Stimulated activated CD4-positive, alpha-beta T cell treated with anti-CD3 and anti-CD28 coated beads, Interleukin-15, amount 100 ng/mL, for 1 hour (primary cell): ENCODE results near the gene KIF13A.
"Not testable (repeated sequence)": the region's sequence is repeated elsewhere in the genome, so short reads cannot be mapped to it uniquely, and the experiment has no call there.

Experiments used
- DNase-seq, 2 donors: peaks; one replicate each; pipeline ENCODE4 v3.0.0-alpha.2; 2020; ENCODE audit warnings: low read depth in 1 of 2, low spot score in 1 of 2

KIF13A gene

DNA sequence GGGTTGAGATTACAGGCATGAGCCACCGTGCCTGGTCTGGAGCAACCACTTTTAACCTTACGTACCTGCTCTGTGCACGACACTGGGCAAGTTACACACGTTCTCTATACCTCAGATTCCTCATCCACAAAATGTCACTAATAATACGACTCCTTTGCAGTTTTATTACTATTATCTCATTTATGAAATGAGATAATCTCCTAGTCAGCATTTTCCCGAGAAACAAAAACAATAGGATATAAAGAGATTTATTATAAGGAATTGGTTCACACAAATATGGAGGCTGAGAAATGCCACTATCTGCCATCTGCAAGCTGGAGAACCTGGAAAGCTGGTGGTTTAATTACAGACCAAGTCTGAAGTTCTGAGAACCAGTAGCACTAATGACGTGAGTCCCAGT, 12.0 kb upstream of the KIF13A start:
- no peak for DNase-seq

DNA sequence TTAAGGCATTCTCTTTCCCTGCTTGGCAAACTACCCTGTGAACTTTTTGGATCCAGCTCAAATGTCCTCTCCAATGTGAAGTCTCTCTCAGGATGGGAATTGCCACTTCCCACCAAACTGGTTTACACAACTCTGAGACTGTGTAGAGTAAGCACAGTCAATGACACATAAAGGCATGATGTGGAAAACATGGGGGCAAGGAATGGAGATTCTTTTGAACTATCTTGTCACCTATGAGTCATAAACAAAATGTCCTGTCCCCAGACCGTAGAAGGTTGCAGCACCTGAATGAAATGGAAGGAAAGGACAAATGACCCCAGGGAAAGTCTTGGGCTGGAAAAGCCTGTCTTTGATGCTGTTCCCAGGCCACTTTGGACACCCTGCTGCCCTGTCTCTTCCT, 11.0 kb upstream of the KIF13A start:
- DNase-seq, result no peak

DNA sequence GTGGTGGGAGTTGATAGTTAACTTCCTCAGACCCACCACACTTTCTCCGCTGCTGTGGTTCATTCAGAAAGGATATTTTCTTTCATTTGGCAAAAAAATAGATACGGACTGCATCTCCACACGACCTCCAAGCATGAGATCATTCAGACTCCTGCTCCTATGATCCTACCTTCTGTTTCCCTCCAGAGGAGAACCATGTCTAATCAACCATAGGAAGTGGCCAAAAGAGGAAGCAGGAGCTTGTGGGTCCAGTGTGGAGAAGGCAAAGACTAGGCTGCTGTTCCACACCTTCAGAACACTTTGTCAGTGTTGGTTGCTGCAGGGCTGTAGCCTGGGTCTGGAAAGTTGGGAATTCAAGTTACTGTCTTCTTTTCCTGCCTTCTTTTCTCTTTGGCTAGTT, 10.6 kb upstream of the KIF13A start:
- no peak for DNase-seq

DNA sequence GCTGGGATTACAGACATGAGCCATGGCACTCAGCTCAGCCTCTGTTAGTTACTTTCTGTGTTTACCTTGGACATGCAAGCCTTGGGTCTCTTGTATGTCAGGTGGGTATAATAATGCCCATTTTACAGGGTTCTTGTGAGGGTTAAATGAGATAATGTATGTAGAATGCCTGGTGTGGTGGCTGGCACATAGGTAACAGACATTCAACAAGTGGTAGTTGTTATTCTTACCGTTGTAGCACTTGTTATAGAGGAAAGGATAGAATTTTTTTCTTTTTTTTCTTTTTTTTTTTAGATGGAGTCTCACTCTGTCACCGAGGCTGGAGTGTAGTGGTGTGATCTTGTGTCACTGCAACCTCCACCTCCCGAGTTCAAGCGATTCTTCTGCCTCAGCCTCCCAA, 8.0 kb upstream of the KIF13A start:
- no peak for DNase-seq

DNA sequence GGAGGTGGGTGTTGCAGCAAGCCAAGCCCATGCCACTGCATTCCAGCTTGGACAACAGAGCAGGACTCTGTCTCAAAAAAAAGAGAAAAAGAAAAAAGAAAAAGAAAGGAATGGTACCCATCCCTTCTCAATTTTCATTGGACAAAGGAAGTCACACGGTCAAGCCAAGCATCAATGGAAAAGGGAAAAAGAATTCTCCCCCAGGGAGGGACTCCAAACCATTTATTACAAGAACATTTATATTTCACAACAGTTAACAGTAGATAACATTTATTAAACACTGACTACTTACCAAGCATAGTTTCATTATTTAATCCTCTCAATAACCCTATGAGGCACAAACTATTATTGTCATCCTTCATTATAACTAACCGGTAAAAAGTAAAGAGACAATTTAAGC, 6.6 kb upstream of the KIF13A start:
- no peak for DNase-seq

DNA sequence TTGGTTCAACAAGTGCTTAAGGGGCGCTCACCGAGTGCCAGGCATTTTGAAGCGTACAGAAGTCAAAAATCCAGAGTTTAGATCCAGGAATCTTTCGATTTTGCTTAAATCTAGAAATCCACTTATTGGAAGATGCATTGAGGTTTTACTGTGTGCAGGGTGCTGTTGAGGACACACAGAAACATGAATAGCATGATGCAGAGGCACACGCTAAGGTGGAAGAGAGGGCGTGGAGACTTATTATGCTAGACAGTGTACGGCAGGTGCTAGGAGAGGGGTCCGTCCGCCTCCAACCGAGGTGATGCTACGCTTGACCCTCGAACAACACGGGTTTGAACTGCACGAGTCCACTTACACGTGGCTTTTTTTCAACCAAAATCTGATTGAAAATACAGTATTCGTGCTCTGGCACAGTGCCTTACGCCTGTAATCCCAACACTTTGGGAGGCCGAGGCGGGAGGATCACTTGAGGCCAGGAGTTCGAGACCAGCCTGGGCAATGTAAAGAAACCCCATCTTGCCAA, 1.0 kb upstream of the KIF13A start:
- DNase-seq, result no peak

DNA sequence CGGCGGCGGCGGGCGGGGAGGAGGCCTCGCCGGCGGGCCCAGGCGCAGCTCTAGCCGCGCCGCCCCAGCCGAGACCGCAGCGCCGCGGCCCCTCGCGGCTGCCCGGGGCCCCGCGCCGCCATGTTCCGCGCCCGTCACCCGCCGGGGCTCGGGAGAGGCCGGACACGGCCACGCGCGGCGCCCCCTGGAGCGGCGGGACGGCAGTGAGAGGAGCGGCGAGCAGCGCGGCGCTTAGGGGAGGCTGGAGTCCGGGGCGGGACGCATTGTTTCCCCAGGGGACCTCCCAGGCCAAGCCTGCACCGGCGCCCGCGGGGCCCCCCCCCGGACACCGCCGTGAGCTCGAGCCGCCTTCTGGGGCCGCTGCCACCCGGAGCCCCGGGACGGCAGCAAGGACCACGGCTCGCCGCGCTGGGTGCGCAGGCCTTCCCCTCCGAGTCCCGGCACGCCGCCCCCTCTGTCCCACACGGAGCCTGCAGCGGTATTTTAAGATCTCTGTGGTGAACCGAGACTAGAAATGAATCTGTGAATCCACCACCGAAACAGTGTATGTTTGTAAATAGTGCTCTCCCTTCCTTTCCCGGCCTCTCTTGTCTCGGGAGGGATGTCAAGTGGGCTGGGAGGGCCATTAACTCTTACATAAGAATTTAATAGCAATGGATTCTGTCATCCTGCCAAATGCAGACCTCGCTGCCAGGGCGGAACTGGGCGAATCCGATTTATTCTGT, 424 bp upstream of the KIF13A start:
- DNase-seq, result peak in 1 of 2 donors; percentile 9

DNA sequence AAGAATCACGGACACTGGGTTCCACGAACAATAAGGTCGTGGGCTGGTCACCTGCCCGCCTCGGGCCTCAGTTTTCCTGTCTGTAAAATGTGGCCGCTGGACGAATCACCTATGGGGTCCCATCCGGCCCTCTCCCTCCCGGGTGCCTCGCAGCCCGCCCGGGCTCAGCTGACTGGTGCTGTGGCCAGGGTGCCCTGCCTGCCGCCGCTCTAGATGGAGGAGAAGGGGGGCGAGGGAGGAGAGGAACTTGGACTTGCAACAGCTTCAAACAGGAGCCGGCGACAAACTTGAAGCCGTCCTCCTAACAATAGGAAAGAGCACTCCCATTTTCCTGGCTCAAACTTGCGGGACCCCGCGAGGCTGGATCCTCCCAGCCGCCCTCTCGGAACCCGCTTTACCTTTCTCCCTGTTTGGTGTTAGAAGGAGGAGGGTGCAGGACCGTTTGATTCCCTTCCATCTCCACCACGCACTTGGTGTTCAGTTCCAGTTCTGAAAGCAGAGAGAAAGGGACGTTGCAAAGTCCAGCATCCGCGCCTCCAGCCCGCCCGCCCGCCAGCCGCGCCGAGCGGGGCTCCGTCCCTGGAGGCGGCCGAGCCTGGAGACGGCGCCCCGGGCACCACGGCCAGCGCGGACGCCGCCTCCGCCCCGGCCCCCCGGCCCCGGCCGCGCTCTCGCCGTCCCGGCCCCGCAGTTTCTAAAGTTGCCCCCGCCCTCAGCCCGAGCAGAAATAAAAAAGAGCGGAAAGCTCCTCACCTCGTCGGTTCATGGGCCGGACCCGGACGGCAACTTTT, 584 bp downstream of the KIF13A start:
- DNase-seq, result no peak

DNA sequence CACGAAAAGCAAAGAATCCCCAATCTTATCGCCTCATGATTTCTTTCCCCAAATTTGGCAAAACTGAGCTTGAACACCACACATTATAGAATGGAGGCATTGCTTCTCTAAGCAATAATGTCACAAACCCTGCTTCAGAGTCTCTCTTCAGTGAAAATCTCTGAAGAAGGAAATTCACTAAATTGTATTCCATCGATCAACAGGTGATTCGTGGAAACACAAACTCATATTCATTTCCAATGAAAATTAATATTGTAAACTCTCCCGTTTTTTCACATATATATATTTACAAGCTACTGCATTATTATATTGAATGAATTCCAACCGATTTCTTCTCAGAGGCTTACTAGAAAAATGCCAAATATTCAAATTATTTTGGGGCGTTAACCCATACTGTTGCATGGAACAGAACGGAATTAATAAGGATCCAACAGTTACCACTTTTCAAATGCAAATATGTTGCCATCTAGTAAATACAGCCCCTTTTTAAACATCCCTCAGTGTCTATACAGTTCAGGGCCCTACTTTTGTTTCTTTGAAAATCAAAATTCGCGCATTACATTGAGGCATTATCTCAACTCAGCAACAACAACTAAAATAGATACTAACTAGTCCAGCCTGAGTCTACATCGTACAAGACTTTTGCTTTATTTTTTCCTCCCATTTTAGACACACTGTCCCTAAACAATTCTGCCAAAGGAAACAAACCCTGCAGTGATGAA, 1.3 kb downstream of the KIF13A start:
- no peak for DNase-seq

DNA sequence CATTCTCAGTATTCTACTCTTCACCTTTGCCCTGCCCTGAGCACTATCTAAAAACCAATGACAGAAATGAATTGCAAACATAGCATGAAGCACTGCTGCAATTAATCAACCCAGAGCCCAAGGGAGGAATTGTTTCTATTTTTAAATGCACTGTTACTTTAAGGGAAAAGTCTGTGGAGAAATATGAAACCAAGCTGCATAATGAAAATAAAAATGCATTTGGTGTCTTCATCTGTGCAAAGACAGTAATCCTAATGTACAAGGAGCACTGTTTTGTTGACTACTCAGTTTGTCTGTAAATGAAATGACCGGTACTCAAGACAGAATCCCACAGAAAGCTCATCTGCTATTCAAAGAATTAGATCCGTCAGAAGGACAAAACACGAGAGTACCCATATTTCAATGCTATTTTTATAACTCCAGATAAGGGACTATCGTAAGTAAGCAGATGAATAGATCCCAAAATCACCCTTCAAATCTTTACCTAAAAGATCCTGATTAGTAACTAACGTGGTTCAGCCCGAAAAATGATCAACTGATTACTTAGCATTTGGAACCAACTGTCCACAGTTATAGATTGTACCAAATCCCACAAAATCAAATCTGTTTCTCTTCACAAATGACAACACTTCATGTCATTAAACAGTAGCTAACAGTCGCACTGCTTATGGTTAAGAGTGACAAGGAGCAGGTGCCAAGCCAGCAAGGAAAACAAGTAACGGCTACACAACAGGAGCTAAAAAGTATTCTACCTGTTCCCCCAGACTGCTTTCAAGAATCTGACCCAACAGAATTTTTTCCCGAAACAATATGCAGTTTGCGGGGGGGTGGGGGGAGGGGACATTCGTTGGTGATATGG, 2.4 kb downstream of the KIF13A start:
- DNase-seq, result no peak

DNA sequence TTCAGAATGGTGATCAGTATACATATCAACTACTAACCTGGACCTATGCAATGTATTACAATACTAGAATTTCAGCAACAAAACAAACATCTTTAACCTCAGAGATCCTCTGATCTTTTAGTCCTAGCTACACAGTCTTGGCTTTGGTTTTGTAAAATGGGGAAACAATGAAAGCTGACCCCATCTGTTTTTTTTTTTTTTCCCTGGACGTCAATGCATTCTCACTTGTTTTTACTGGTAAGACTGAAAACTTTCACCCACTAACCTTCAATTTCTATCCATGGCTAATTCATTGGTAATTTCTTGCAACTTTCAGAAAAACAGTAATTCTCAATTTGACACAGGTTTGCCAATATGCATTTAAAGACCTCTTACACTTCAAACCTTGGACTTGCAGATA, 3.0 kb downstream of the KIF13A start:
- no peak for DNase-seq

DNA sequence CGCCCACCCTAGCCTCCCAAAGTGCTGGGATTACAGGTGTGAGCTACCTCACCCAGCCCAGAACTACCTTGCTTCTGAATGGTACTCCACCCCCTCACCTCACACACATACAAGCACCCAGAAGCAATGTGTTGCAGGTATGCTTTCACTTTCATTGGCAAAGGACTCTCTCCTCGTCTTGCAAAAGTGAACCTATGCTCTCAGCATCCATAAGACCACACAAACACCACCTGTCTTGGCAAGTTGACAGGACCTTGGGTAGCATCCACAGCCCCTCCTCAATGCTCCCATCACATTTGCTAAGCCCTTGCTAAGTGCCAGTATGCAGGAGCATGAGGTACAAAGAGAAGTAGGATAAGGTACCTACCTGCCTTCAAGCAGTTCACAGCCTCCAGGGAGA, 3.7 kb downstream of the KIF13A start:
- no peak for DNase-seq

DNA sequence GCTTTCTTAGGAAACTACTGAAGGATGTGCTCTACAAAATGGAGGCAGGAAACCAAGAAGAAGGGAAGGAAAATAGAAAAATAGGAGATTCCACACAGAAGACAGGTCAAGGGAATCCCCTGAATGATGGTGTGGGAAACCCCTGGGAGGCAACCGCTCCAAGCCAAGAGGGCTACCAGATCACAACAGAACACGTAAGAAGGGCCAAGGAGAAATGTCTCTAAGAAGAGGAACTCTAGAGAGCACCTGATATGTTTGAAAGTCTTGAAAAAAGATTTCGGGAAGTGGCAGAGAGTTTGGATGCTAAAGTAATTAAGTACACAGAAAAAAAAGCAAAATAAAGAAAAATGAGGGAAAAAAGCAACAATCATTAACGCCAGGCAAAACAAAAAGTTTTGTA, 7.1 kb downstream of the KIF13A start:
- no peak for DNase-seq

DNA sequence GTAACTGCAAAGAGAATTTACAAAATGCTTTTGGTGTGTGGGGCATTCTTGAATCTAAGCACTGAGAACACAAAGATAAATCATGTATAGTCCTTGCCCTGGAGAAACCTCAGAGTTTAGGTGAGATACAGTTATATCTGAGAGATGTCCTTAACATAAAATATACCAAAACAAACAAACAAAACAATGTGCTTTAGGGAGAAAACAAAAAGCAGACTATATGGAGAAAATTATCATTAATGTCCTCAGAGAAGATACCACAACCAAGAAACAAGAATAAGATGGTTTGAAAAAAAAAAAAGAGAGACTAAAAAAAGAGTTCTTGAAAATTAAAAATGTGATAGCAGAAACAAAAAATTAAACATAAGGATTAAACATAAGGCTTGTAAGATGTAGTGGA, 8.0 kb downstream of the KIF13A start:
- DNase-seq, result no peak

DNA sequence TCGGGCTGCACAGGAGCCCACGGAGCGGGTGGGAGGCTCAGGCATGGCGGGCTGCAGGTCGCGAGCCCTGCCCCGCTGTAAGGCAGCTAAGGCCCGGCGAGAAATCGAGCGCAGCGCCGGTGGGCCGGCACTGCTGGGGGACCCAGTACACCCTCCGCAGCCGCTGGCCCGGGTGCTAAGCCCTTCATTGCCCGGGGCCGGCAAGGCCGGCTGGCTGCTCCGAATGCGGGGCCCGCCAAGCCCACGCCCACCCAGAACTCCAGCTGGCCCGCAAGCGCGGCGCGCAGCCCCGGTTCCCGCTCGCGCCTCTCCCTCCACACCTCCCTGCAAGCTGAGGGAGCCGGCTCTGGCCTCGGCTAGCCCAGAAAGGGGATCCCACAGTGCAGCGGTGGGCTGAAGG, 11.2 kb downstream of the KIF13A start:
- not testable (repeated sequence) for DNase-seq

DNA sequence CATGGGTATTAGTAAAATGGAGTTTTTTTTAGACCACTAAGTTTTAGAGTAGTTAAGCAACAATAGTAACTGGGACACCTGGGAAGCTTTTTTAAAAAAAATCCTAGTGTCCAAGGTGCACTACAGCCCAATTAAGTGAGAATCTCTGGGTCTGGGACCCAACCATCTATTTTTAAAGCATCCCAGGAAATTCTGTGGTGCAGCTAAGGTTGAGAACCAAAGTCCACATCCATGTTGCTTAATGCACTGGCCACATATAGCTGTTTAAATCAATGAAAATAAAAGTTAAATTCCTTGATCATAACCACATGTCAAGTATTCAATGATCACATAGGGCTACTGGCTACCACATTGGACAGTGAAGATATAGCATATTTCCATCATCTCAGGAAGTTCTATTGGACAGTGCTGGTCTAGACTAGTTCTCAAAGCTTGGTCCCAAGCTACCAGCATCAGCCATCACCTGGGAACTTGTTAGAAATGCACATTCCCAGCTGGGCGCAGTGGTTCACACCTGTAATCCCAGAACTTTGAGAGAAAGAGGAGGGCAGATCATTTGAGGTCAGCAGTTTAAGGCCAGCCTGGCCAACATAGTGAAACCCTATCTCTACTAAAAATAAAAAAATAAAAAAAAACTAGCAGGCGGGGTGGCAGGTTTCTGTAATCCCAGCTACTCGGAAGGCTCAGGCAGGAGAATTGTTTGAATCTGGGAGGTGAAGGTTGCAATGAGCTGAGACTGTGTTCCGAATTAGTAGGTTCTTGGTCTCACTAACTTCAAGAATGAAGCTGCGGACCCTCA, 12.7 kb downstream of the KIF13A start:
- DNase-seq, result no peak

DNA sequence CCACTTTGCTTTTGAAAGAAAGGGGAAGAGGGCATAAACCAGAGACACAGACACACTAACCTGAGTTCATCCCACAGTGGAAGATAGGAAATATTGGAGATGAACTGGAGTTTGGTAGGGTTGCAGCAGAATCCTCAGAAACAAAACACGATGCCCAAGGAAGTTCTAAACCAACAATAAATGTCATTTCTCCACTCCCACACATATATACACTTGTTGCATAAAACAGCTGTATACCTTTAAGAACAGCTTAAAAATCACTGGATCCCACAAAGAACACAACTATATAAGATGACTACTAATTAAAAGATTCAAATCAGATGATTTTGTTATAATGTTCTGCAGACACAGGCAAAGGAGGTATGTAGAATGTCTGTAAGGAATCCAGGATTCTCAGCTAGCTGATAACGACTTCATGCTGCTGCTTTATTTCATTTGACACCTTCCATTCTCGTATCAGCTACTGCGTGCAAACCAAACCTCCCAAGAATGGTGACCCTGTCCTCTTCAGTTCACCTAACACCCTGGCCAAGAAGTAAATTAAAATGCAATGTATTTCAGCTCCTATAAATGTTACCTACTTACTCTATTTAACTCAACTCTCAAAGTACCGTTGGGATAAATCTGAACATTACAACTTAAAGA, 14.3 kb downstream of the KIF13A start:
- no peak for DNase-seq

DNA sequence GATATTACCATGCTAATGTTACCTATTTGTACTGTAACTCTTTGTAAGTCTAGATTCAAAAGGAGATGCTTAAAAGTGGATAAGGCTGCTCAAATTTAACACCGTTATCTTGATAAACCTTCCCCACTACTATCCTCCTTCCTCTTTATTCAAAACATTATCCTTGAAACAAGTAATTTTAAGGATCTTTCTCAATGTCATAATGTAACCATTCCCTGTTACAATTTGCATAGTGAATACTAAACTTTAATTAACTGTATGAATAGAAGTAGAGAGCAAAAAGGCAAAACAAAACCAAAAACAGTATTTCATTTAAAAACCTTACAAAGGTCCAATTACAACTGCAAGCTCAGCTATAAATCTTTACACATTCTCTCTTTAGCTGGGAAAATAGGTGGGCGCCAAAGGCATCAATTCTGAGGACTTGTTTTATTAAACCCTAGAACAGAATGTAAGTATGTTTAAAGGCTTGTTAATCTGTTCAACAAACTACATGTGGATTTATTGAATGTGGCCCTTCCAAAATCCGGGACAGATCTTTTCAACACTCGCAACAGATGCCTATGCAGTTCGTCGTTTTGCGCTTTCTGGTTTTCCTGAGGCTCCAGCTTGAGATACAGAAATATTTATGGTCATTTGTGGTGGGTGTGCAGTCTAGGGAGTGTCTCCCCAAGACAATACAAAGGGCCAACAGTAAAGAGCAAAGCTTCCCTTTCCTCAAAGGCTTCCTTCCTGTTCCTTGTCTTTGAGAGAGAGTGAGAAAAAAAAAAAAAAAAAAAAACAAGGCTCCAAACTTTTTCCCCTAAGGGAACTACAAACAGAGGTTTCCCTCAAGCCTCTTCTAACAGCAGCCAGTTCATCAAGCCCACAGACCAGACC, 15.1 kb downstream of the KIF13A start:
- DNase-seq, result no peak
